AG04450 (cell line): Measurements from ENCODE around the gene KIF5C. TPM values are rescaled to one million over a fixed set of nuclear protein-coding genes. Genes with fewer than 3 reads are reported as not detected.

Experiments used
- CTCF ChIA-PET: fragments of 300-600, 350-600 bp; formaldehyde crosslinking; extraction: SDS; loops from one replicate; lab custom pipeline; 2022; ENCODE audit warnings: antibody characterized with exemption, inconsistent platforms; lab: Charles Lee
- POLR2A ChIA-PET: fragments of 350-600 bp; formaldehyde crosslinking; extraction: SDS; loops from one replicate; lab custom pipeline; 2021; ENCODE audit warnings: antibody characterized with exemption, inconsistent platforms; lab: Yijun Ruan, JAX
- DNase-seq: peaks from one replicate; pipeline ENCODE4 v3.0.0-alpha.2; 2011; ENCODE audit warnings: low read depth, low spot score
- H3K27ac ChIP-seq: one replicate; pipeline ENCODE4 v1.5.1; 2012; ENCODE audit warnings: low read depth, low read length, control low read depth
- H3K27me3 ChIP-seq: one replicate; pipeline ENCODE4 v1.6.0; 2012; ENCODE audit warnings: low read length; ENCODE audit not compliant: control insufficient read depth, insufficient read depth
- H3K4me3 ChIP-seq: 2 replicates; pipeline ENCODE4 v1.5.1; 2011; ENCODE audit warnings: mild to moderate bottlenecking, low read depth, low read length, control low read depth
- H3K9me3 ChIP-seq: 2 replicates; pipeline ENCODE4 v1.5.1; 2012; ENCODE audit warnings: low read length; ENCODE audit not compliant: control insufficient read depth, insufficient read depth
- CTCF ChIP-seq: IDR thresholded peaks from 2 replicates; pipeline ENCODE4 v1.5.1; 2011; ENCODE audit warnings: low read depth, low read length, control low read depth, inconsistent platforms
- polyA plus RNA-seq: library from polyadenylated mRNA; depleted of rRNA; stranded (reverse); fragments of >200 nt; gene quantifications from 2 replicates; pipeline ENCODE4 v1.2.3, GENCODE V29; 2011

The KIF5C gene
- polyA plus RNA-seq, 1 experiment: 0.12 TPM

- Histone ChIP-seq H3K27ac (no peak overlapping the region), H3K9me3 (no peaks in the 10 kb centered on the region), H3K27me3 (peaks cover 8% of the 10 kb centered on the region), H3K4me3 (no peak overlapping the region)
- no peak for TF ChIP-seq CTCF
- no peak for DNase-seq
- ChIA-PET POLR2A (no interaction called here), CTCF (no interaction called here)
Measured at GRCh38 chr2:148903294-148903693, 28.3 kb downstream of the KIF5C start.

GRCh38 chr2:148903979-148904378, 29.0 kb downstream of the KIF5C start:
- no peak for DNase-seq
- no peak overlapping the region for H3K4me3 ChIP-seq
- no peak for TF ChIP-seq CTCF
- peaks cover 8% of the 10 kb centered on the region for H3K27me3 ChIP-seq
- H3K9me3 ChIP-seq: no peaks in the 10 kb centered on the region
- ChIA-PET CTCF (no interaction called here), POLR2A (no interaction called here)
- no peak overlapping the region for H3K27ac ChIP-seq

GRCh38 chr2:148906124-148906523, 31.1 kb downstream of the KIF5C start:
- Histone ChIP-seq H3K4me3 (no peak overlapping the region), H3K27me3 (peaks cover 8% of the 10 kb centered on the region), H3K9me3 (no peaks in the 10 kb centered on the region), H3K27ac (no peak overlapping the region)
- no peak for DNase-seq
- POLR2A ChIA-PET: interaction anchor here (0.6 kb wide), 1 partner anchor 885 kb away, joined by 7 read pairs; the partner anchor contains the start of genes MBD5 and ORC4
- CTCF ChIA-PET: no interaction called here
- TF ChIP-seq CTCF: no peak

- ChIA-PET POLR2A (no interaction called here), CTCF (no interaction called here)
- no peak for TF ChIP-seq CTCF
Measured at GRCh38 chr2:148907085-148907785, 32.2 kb downstream of the KIF5C start.

GRCh38 chr2:148909114-148909513, 34.1 kb downstream of the KIF5C start:
- no peak overlapping the region for H3K4me3 ChIP-seq
- no peak for TF ChIP-seq CTCF
- ChIA-PET CTCF (no interaction called here), POLR2A (no interaction called here)
- no peaks in the 10 kb centered on the region for H3K9me3 ChIP-seq
- no peak overlapping the region for H3K27ac ChIP-seq
- no peak for DNase-seq
- H3K27me3 ChIP-seq: peaks cover 2% of the 10 kb centered on the region

More at GRCh38 chr2:148907085-148907785, 32.2 kb downstream of the KIF5C start:
- DNase-seq: no peak
- Histone ChIP-seq H3K4me3 (no peak overlapping the region), H3K9me3 (no peaks in the 10 kb centered on the region), H3K27me3 (peaks cover 8% of the 10 kb centered on the region), H3K27ac (no peak overlapping the region)
